Keratinocyte (primary cell): ENCODE measurements around the gene LHFPL2. TPM values are rescaled to one million over a fixed set of nuclear protein-coding genes. Genes with fewer than 3 reads are reported as not detected.

Experiments used
- DNase-seq: peaks from one replicate; pipeline ENCODE4 v3.0.0-alpha.2; 2011; ENCODE audit warnings: low read depth, missing footprints, low spot score
- FAIRE-seq: peaks from 2 replicates; lab custom pipeline; 2011; peaks lifted over from hg19 to GRCh38; lab: Jason Lieb, UNC
- H2AFZ ChIP-seq: 2 replicates; pipeline ENCODE4 v1.6.0; 2012; ENCODE audit warnings: low read length, control low read depth, inconsistent platforms; ENCODE audit not compliant: control insufficient read depth
- H3K27ac ChIP-seq: 2 replicates; pipeline ENCODE4 v1.5.1; 2011; ENCODE audit warnings: low read length; ENCODE audit not compliant: control insufficient read depth, insufficient read depth
- H3K27me3 ChIP-seq: 3 replicates; pipeline ENCODE4 v1.6.0; 2011; ENCODE audit warnings: low read length; ENCODE audit not compliant: control insufficient read depth, insufficient read depth; ENCODE audit errors: extremely low read depth
- H3K36me3 ChIP-seq, 2 experiments: 2 replicates in 1 of 2; 3 replicates in 1 of 2; pipeline ENCODE4 v1.5.1; 2011; ENCODE audit warnings: low read length in 2 of 2, mild to moderate bottlenecking in 1 of 2; ENCODE audit not compliant: control insufficient read depth in 2 of 2, insufficient read depth in 2 of 2; ENCODE audit errors: extremely low read depth in 1 of 2
- H3K4me1 ChIP-seq: 3 replicates; pipeline ENCODE4 v1.5.1; 2011; ENCODE audit warnings: low read length; ENCODE audit not compliant: control insufficient read depth, insufficient read depth; ENCODE audit errors: extremely low read depth
- H3K4me2 ChIP-seq: 3 replicates; pipeline ENCODE4 v1.6.0; 2011; ENCODE audit warnings: low read depth, low read length; ENCODE audit not compliant: control insufficient read depth, insufficient read depth; ENCODE audit errors: extremely low read depth
- H3K4me3 ChIP-seq, 3 experiments: fragments of 200-600 bp in 1 of 3; sonication (generic) in 1 of 3; 2 replicates in 2 of 3; 3 replicates in 1 of 3; pipeline ENCODE4 v1.5.1; 2011 to 2016; ENCODE audit warnings: low read length in 3 of 3, mild to moderate bottlenecking in 3 of 3, control low read depth in 2 of 3, inconsistent platforms in 1 of 3, low read depth in 1 of 3, mixed read lengths in 1 of 3, mixed run types in 1 of 3, moderate library complexity in 1 of 3; ENCODE audit not compliant: control insufficient read depth in 2 of 3, insufficient read depth in 2 of 3; ENCODE audit errors: extremely low read depth in 1 of 3
- H3K79me2 ChIP-seq: 2 replicates; pipeline ENCODE4 v1.6.0; 2012; ENCODE audit warnings: low read length; ENCODE audit not compliant: control insufficient read depth, insufficient read depth
- H3K9ac ChIP-seq: 3 replicates; pipeline ENCODE4 v1.6.0; 2011; ENCODE audit warnings: low read length; ENCODE audit not compliant: control insufficient read depth, insufficient read depth; ENCODE audit errors: extremely low read depth
- H3K9me1 ChIP-seq: 3 replicates; pipeline ENCODE4 v1.6.0; 2011; ENCODE audit warnings: low read length; ENCODE audit not compliant: control insufficient read depth, insufficient read depth; ENCODE audit errors: extremely low read depth
- H3K9me3 ChIP-seq: 2 replicates; pipeline ENCODE4 v1.5.1; 2012; ENCODE audit warnings: low read depth, low read length; ENCODE audit not compliant: control insufficient read depth
- H4K20me1 ChIP-seq: 3 replicates; pipeline ENCODE4 v1.6.0; 2011; ENCODE audit warnings: low read length; ENCODE audit not compliant: control insufficient read depth, insufficient read depth; ENCODE audit errors: extremely low read depth
- EZH2 ChIP-seq: IDR thresholded peaks from one replicate; pipeline ENCODE4 v1.6.1; 2012; ENCODE audit warnings: inconsistent platforms, mild to moderate bottlenecking, low read length, moderate library complexity
- dilution Hi-C: fragments of 300-500 bp; cut with MboI; formaldehyde crosslinking; loops from one replicate; pipeline ENCODE4 v1.7.0; 2020; ENCODE audit warnings: low sequenced_read_pairs; ENCODE audit not compliant: extremely low pct_ligation_motif_present
- polyA plus RNA-seq, 5 experiments: library from polyadenylated mRNA; depleted of rRNA in 3 of 5; stranded (reverse) in 3 of 5; stranded (forward) in 1 of 5; unstranded in 1 of 5; fragments of >200 nt; gene quantifications; 1 replicate in 1 of 5; 2 replicates in 3 of 5; 3 replicates in 1 of 5; pipeline versions ENCODE4 v1.2.1 to v1.2.3, GENCODE V29; 2011 to 2012; ENCODE audit warnings: missing spikeins in 2 of 5, low read depth in 1 of 5, low replicate concordance in 1 of 5
- TF ChIP-seq, protein P1 (sequence below), 3 experiments: IDR thresholded peaks in 1 of 3; conservative IDR thresholded peaks in 1 of 3; optimal IDR thresholded peaks in 1 of 3; 2 replicates in 2 of 3; 3 replicates in 1 of 3; pipeline versions ENCODE3 to v1.5.1; 2011; ENCODE audit warnings: low read length in 3 of 3, mild to moderate bottlenecking in 3 of 3, moderate library complexity in 2 of 3, control low read depth in 1 of 3, inconsistent platforms in 1 of 3; ENCODE audit not compliant: insufficient read depth in 2 of 3; ENCODE audit errors: extremely low read depth in 1 of 3

The LHFPL2 gene
- polyA plus RNA-seq, 1 donor (not counting 4 experiments of a cell fraction or from before 2014, with no cell fraction given): 11.4 TPM

DNA sequence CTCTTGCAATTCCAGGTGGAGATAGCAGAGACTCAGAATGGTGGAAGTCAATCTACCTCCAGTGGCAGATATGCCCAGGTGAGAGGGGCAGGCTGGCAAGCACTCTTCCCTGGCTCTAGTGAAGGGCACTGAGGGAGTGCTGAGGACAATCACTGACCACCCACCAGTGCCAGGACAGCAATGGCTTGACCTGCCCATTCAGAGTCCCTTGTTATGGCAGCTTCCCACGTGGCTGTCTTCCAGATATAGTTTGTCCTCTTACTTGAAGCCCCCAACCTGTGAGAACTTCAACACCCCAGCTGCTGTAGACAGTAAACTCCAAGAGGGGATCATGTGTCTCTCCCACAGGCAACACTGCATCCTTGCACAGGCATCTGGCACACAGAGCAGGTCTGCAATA lies 104.7 kb downstream of the LHFPL2 start:
- no peak for DNase-seq
- H2AFZ ChIP-seq: no peak overlapping the region
- H3K79me2 ChIP-seq: peaks cover 1% of the 10 kb centered on the region
- no peak for FAIRE-seq
- no peaks in the 10 kb centered on the region for H4K20me1 ChIP-seq
- H3K36me3 ChIP-seq: peaks cover 5 to 8% of the 10 kb centered on the region in 2 experiments
- no peaks in the 10 kb centered on the region for H3K27me3 ChIP-seq
- H3K4me1 ChIP-seq: peaks cover 1% of the 10 kb centered on the region
- dilution Hi-C loops: no loop called here
- no peaks in the 10 kb centered on the region for H3K9me3 ChIP-seq
- no peak overlapping the region for H3K4me3 ChIP-seq
- TF ChIP-seq, protein P1, sequence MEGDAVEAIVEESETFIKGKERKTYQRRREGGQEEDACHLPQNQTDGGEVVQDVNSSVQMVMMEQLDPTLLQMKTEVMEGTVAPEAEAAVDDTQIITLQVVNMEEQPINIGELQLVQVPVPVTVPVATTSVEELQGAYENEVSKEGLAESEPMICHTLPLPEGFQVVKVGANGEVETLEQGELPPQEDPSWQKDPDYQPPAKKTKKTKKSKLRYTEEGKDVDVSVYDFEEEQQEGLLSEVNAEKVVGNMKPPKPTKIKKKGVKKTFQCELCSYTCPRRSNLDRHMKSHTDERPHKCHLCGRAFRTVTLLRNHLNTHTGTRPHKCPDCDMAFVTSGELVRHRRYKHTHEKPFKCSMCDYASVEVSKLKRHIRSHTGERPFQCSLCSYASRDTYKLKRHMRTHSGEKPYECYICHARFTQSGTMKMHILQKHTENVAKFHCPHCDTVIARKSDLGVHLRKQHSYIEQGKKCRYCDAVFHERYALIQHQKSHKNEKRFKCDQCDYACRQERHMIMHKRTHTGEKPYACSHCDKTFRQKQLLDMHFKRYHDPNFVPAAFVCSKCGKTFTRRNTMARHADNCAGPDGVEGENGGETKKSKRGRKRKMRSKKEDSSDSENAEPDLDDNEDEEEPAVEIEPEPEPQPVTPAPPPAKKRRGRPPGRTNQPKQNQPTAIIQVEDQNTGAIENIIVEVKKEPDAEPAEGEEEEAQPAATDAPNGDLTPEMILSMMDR (optimal IDR thresholded peaks at IDR 0.05 in 1 of 3, IDR thresholded peaks at IDR 0.05 in 1 of 3, conservative IDR thresholded peaks at IDR 0.05 in 1 of 3; ENCODE audit: extremely low read depth in 1 of 3, insufficient read depth in 2 of 3, low read length in 3 of 3): no peak
- no peak for TF ChIP-seq EZH2
- no peak overlapping the region for H3K4me2 ChIP-seq
- H3K9ac ChIP-seq: no peak overlapping the region
- H3K27ac ChIP-seq: no peak overlapping the region
- H3K9me1 ChIP-seq: peaks cover 3% of the 10 kb centered on the region

GRCh38 chr5:78543292-78543691 lies 105.3 kb downstream of the LHFPL2 start:
- Histone ChIP-seq H3K9me3 (no peaks in the 10 kb centered on the region), H3K27ac (no peak overlapping the region), H2AFZ (no peak overlapping the region), H3K4me2 (no peak overlapping the region), H3K79me2 (peaks cover 5% of the 10 kb centered on the region), H3K4me3 (no peak overlapping the region), H3K4me1 (peaks cover 8% of the 10 kb centered on the region), H3K27me3 (no peaks in the 10 kb centered on the region), H3K9me1 (peaks cover 7% of the 10 kb centered on the region), H4K20me1 (no peaks in the 10 kb centered on the region), H3K9ac (no peak overlapping the region), H3K36me3 (peaks cover 5 to 8% of the 10 kb centered on the region in 2 experiments)
- dilution Hi-C loops: no loop called here
- FAIRE-seq: no peak
- DNase-seq: no peak
- no peak for TF ChIP-seq EZH2
- TF ChIP-seq, protein P1 (optimal IDR thresholded peaks at IDR 0.05 in 1 of 3, IDR thresholded peaks at IDR 0.05 in 1 of 3, conservative IDR thresholded peaks at IDR 0.05 in 1 of 3; ENCODE audit: extremely low read depth in 1 of 3, insufficient read depth in 2 of 3, low read length in 3 of 3): no peak
